Glutamatergic neuron (in vitro differentiated cells): ENCODE measurements around the gene CHST13. TPM values are rescaled to one million over a fixed set of nuclear protein-coding genes. Genes with fewer than 3 reads are reported as not detected.
A peak's percentile ranks its signal among the peaks of the same experiment; 100 is the strongest.

Experiments
- DNase-seq: peaks from one replicate; pipeline ENCODE4 v3.0.0; 2022
- H3K27ac Mint-ChIP-seq: one replicate; pipeline ENCODE4 v1.8.0; 2020; ENCODE audit warnings: mild to moderate bottlenecking, mixed read lengths, inconsistent platforms; ENCODE audit not compliant: unreplicated experiment
- H3K27me3 Mint-ChIP-seq: one replicate; pipeline ENCODE4 v1.8.0; 2020; ENCODE audit warnings: mild to moderate bottlenecking, moderate library complexity, mixed read lengths, inconsistent platforms; ENCODE audit not compliant: unreplicated experiment
- H3K36me3 Mint-ChIP-seq: one replicate; pipeline ENCODE4 v1.8.0; 2020; ENCODE audit warnings: mild to moderate bottlenecking, mixed read lengths, inconsistent platforms; ENCODE audit not compliant: unreplicated experiment
- H3K4me1 Mint-ChIP-seq: one replicate; pipeline ENCODE4 v1.8.0; 2020; ENCODE audit warnings: mild to moderate bottlenecking, low read depth, mixed read lengths, inconsistent platforms; ENCODE audit not compliant: unreplicated experiment
- H3K4me3 Mint-ChIP-seq: one replicate; pipeline ENCODE4 v1.8.0; 2020; ENCODE audit warnings: mild to moderate bottlenecking, mixed read lengths, inconsistent platforms; ENCODE audit not compliant: unreplicated experiment
- H3K9me3 Mint-ChIP-seq: one replicate; pipeline ENCODE4 v1.8.0; 2020; ENCODE audit warnings: mild to moderate bottlenecking, moderate library complexity, mixed read lengths, inconsistent platforms; ENCODE audit not compliant: unreplicated experiment
- CTCF ChIP-seq: fragments of 200-600 bp; sonication (generic); IDR thresholded peaks from one replicate; pipeline ENCODE4 v1.5.0; 2021; ENCODE audit not compliant: partially characterized antibody, unreplicated experiment
- total RNA-seq: library from RNA; stranded (reverse); fragmentation: NEBNext Ultra II Directional; extraction: Animal tissue kit (Norgen Biotek cat#: 25700); gene quantifications from one replicate; pipeline ENCODE4 v1.2.1, GENCODE V29; 2021; ENCODE audit not compliant: unreplicated experiment

Gene CHST13
- total RNA-seq, 1 donor from 2014 or later: not detected

DNA sequence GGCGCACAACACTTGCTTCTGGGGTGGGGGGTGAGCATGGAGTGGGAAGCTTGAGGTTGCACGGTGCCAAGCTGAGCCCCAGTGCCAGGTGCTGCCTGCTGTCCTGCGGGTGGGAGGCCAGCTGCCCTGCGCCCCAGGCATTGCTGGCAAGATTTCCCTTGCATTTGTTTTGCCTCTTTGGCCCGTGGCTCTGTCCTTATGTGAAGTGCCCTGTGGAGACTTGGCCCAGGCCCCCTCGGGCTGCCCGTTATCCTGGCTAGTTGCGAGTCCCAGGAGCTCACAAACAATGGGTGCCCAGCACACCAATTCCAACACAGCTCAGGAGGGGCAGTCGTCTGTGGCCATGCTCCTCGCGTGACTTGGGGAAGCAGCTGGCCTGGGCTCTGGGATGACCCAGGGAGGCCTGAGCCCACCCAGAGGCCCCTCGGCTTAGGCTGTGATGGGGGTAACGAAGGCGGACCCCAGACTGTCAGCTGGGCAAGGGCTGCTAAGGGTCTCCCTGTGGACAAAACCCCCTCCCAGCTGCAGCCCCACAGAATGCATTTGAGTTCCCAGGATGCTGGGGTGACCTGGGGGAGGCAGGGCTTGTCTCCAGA lies 28.8 kb downstream of the CHST13 start:
- DNase-seq: peak; percentile 12
- H3K27me3 Mint-ChIP-seq: peaks cover 4% of the 10 kb centered on the region
- H3K27ac Mint-ChIP-seq: no peak overlapping the region
- H3K9me3 Mint-ChIP-seq: peaks cover 2% of the 10 kb centered on the region
- TF ChIP-seq CTCF: no peak
- H3K4me3 Mint-ChIP-seq: no peak overlapping the region
- peaks cover 1% of the 10 kb centered on the region for H3K4me1 Mint-ChIP-seq
- H3K36me3 Mint-ChIP-seq: no peaks in the 10 kb centered on the region

DNA sequence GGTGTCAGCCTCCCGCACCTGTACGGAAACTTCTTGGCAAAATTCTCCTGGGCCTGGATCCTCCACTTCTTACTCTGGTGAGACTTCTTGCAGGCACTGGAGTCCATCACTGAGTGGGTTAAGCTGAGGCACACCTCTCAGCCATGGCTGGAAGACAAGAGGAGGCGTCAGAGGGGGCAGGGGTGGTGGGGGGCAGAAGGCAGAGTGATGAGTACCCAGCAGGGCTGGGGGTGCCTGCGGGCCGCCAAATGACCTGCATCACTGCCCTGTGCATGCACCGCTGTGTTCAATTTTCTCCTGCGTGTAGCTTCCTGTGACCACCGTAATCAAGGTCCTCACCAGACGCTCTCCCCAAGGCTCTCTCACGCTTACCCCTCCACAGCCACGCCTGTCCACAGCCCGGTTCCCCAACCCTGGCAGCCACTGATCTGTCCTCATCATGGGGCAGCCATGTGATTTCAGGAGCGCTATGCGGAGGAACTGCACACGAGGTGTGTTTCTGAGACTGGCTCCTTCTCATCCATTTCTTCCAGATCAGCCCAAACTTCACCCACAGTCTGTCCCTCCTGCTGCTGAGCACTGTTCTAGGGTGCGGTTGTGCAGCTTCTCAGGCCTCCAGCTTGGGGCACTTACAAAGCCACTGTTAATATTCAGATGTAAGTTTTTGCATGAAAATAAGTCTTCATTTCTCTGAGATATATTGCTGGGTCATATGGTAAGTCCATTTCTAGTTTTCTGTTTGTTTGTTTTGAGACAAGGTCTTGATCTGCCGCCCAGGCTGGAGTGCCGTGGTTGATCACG lies 29.5 kb downstream of the CHST13 start:
- Mint-ChIP-seq H3K27ac (no peak overlapping the region), H3K36me3 (no peaks in the 10 kb centered on the region), H3K27me3 (peaks cover 4% of the 10 kb centered on the region), H3K9me3 (peaks cover 2% of the 10 kb centered on the region), H3K4me3 (no peak overlapping the region), H3K4me1 (peaks cover 1% of the 10 kb centered on the region)
- TF ChIP-seq CTCF: no peak
- peak; percentile 6 for DNase-seq

DNA sequence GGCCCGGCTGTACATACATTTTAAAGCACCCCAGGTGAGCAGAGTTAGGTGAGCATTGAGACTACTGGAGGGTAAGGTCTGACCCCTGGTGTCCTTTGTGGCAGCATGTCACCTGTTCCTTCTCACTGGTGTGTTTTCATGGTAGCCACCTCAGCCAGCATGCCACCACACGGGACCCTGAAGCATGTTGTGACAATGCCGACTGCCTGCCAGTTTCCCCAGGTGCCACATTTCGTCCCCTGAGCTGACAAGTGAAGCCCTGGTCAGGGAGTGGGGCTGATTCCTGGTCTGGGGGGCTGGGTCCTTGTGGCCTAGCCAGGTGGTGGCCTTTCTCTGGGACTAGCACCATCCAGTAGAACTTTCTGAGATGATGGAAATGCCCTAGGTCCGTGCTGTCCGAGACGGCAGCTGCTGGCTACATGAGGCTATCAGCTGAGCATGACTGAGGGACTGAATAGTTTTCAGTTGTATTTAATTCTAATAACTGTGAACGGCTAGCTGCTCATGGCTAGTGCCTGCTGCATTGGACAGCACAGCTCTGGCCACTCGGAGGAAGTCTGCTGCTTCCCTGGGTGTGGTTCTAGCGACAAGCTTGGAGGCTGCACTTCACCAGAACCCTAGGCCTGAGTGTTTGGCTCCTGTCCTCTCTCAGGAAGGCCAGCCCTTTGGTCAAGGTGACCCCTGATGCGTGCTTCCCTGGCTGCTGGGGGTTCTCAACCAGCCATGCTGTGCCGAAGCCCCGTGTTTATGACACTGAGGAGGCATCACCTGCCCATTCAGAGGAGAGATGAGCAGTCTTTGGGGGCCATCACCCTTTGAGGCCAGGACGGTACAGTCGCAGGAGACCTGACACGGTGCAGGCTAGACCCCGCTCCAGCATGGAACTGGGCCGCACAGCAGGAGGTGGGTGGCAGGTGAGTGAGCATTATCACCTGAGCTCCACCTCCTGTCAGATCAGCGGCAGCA lies 30.9 kb downstream of the CHST13 start:
- H3K9me3 Mint-ChIP-seq: peaks cover 4% of the 10 kb centered on the region
- no peak overlapping the region for H3K4me3 Mint-ChIP-seq
- DNase-seq: peak; percentile 4
- H3K27ac Mint-ChIP-seq: no peak overlapping the region
- H3K36me3 Mint-ChIP-seq: no peaks in the 10 kb centered on the region
- H3K27me3 Mint-ChIP-seq: peaks cover 4% of the 10 kb centered on the region
- TF ChIP-seq CTCF: no peak
- H3K4me1 Mint-ChIP-seq: peaks cover 1% of the 10 kb centered on the region

DNA sequence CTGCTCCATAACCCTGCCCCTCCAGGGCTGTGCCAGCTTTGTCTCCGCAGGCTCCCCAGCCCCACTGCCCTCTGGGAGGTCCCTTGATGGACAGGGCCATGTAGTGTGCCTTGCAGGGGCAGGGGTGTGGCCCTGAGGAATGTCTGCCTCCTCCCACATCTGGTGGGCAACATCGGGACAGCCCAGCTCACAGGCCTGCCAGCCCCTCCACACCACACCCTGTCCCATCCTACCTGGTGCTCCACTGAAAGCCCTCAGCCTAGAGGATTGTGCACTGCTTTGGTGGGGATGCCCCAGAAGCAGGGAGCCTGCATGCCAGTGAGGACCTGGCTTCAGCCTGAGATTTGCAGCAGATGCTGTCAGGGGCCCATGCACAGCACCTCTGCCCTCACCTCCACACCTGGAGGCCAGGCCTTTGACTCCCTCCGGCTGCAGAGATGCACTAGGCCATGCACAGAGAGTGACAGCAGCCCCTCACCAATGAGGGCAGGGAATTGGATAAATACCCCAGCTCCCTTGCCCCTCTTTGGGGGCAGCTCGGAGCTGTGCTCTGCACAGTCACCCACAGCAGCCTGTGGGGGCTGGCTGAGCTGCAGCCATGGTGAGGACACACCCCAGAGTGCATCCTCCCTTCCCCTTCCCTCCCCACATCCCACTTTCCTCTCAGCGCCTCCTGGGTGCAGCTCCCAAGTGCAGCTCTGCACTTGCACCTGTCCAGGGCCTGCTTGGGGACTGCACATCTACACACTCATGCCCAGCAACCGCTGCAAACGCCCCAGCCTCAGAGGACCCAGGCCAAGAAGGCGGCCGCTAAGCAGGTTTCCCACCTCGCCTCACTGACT lies 32.1 kb downstream of the CHST13 start:
- H3K27me3 Mint-ChIP-seq: peaks cover 4% of the 10 kb centered on the region
- H3K27ac Mint-ChIP-seq: no peak overlapping the region
- H3K36me3 Mint-ChIP-seq: no peaks in the 10 kb centered on the region
- no peak overlapping the region for H3K4me3 Mint-ChIP-seq
- DNase-seq: peak; percentile 13
- TF ChIP-seq CTCF: no peak
- H3K4me1 Mint-ChIP-seq: peaks cover under 1% of the 10 kb centered on the region
- peaks cover 2% of the 10 kb centered on the region for H3K9me3 Mint-ChIP-seq
